Fibroblast of lung (primary cell): ENCODE measurements around the gene PRKAG2. TPM values are rescaled to one million over a fixed set of nuclear protein-coding genes. Genes with fewer than 3 reads are reported as not detected.

Source experiments
- DNase-seq, 2 donors: peaks; one replicate each; pipeline versions ENCODE4 v3.0.0 to v3.0.0-alpha.2; 2010; ENCODE audit warnings: low read depth in 2 of 2
- H2AFZ ChIP-seq: 2 replicates; pipeline ENCODE4 v1.5.1; 2012; ENCODE audit warnings: low read length, control low read depth, inconsistent platforms
- H3K27ac ChIP-seq: 2 replicates; pipeline ENCODE4 v1.5.1; 2011; ENCODE audit warnings: low read length, control low read depth; ENCODE audit not compliant: insufficient read depth
- H3K27me3 ChIP-seq: 2 replicates; pipeline ENCODE4 v1.5.1; 2011; ENCODE audit warnings: mild to moderate bottlenecking, low read length; ENCODE audit not compliant: control insufficient read depth, insufficient read depth
- H3K36me3 ChIP-seq: 2 replicates; pipeline ENCODE4 v1.5.1; 2011; ENCODE audit warnings: low read length; ENCODE audit not compliant: control insufficient read depth, insufficient read depth
- H3K4me1 ChIP-seq: 2 replicates; pipeline ENCODE4 v1.5.1; 2011; ENCODE audit warnings: low read length; ENCODE audit not compliant: control insufficient read depth, insufficient read depth; ENCODE audit errors: extremely low read depth
- H3K4me2 ChIP-seq: 2 replicates; pipeline ENCODE4 v1.5.1; 2011; ENCODE audit warnings: low read length, control low read depth; ENCODE audit not compliant: insufficient read depth; ENCODE audit errors: extremely low read depth
- H3K4me3 ChIP-seq, 4 experiments: fragments of 200-600 bp in 1 of 4; sonication (generic) in 1 of 4; replicated peaks in 1 of 4; 2 replicates each; pipeline ENCODE4 v1.5.1; 2011 to 2016; ENCODE audit warnings: low read length in 4 of 4, low read depth in 3 of 4, mild to moderate bottlenecking in 3 of 4, control low read depth in 2 of 4, inconsistent platforms in 1 of 4, mixed read lengths in 1 of 4; ENCODE audit not compliant: insufficient read depth in 1 of 4; ENCODE audit errors: control extremely low read depth in 1 of 4
- H3K79me2 ChIP-seq: 2 replicates; pipeline ENCODE4 v1.5.1; 2012; ENCODE audit warnings: mild to moderate bottlenecking, low read length, inconsistent platforms; ENCODE audit not compliant: control insufficient read depth, insufficient read depth
- H3K9ac ChIP-seq: 2 replicates; pipeline ENCODE4 v1.5.1; 2011; ENCODE audit warnings: mild to moderate bottlenecking, low read length, control low read depth; ENCODE audit not compliant: insufficient read depth
- H3K9me3 ChIP-seq: 2 replicates; pipeline ENCODE4 v1.5.1; 2012; ENCODE audit warnings: low read depth, low read length; ENCODE audit not compliant: control insufficient read depth, insufficient read depth
- H4K20me1 ChIP-seq: 2 replicates; pipeline ENCODE4 v1.5.1; 2011; ENCODE audit warnings: low read length; ENCODE audit not compliant: control insufficient read depth, insufficient read depth; ENCODE audit errors: extremely low read depth
- CTCF ChIP-seq, 2 donors: IDR thresholded peaks in 1 of 2; conservative IDR thresholded peaks in 1 of 2; 1 replicate in 1 of 2; 2 replicates in 1 of 2; pipeline ENCODE4 v1.5.1; 2011 to 2012; ENCODE audit warnings: low read length in 2 of 2, control low read depth in 1 of 2, inconsistent platforms in 1 of 2, low read depth in 1 of 2, mild to moderate bottlenecking in 1 of 2
- EZH2 ChIP-seq: IDR thresholded peaks from 2 replicates; pipeline ENCODE4 v1.5.1; 2012; ENCODE audit warnings: low read length, control low read depth, mild to moderate bottlenecking; ENCODE audit errors: missing control alignments
- polyA plus RNA-seq, 2 donors: library from polyadenylated mRNA; depleted of rRNA in 1 of 2; stranded (reverse) in 1 of 2; unstranded in 1 of 2; fragments of >200 nt; gene quantifications; 2 replicates each; pipeline ENCODE4 v1.2.1, GENCODE V29; 2011 to 2012; ENCODE audit warnings: missing spikeins in 1 of 2
- total RNA-seq: library from RNA; depleted of rRNA; stranded (reverse); fragments of >200 nt; gene quantifications from 2 replicates; pipeline ENCODE4 v1.2.1, GENCODE V29; 2014

PRKAG2 gene
- total and polyA plus RNA-seq, 2 donors (not counting 1 experiment from before 2014, with no cell fraction given), result 11.9 to 56.7 TPM

DNA sequence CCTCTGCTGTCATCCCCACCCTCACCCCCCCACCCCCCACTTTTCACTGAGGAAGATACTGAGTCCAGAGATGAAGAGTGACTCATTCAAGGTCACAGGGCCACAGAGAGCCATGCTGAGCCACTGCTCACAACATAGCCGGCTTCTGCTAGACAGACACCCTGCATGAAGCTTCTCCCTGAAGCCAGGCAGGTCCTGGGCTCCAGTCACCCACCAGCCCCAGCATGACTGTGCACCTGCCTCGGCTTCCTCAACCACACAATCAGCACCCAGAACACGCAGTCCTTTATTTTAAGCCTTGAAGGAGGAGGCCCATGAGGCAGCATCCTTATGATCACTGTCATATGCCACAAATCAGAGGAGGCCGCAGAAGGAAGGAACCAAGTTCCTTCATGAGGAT, 19.2 kb upstream of the PRKAG2 start:
- no peak overlapping the region for H2AFZ ChIP-seq
- H3K36me3 ChIP-seq, result no peaks in the 10 kb centered on the region
- TF ChIP-seq CTCF (conservative IDR thresholded peaks at IDR 0.05 in 1 of 2, IDR thresholded peaks at IDR 0.05 in 1 of 2; ENCODE audit: low read depth in 1 of 2, low read length in 2 of 2) (no peak), EZH2 (no peak)

DNA sequence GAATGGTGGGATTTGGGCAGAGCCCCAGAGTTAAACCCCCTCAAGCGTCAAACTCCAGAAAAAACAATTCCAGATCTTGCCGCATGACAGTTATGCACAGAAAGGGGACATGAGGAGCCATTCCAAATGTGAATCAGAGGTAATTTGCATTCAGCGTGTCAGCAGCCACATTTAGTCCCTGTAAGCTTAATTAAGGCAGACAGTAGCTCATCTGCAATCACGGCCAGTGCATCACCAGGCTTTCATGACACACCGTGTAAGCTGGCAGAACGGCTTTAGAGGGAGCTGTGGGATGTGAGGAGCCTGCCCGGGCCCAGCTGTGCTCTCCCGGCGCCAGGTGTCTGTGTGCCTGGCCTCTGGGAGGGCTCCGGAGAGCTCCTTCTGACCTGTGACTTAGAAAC, 18.7 kb upstream of the PRKAG2 start:
- Histone ChIP-seq H3K27me3 (peaks cover 6% of the 10 kb centered on the region), H3K36me3 (no peaks in the 10 kb centered on the region), H3K27ac (no peak overlapping the region), H3K9ac (no peak overlapping the region), H3K4me1 (no peaks in the 10 kb centered on the region), H3K9me3 (no peaks in the 10 kb centered on the region), H2AFZ (no peak overlapping the region), H4K20me1 (no peaks in the 10 kb centered on the region), H3K79me2 (no peaks in the 10 kb centered on the region), H3K4me3 (no peak overlapping the region), H3K4me2 (no peak overlapping the region)
- TF ChIP-seq CTCF (conservative IDR thresholded peaks at IDR 0.05 in 1 of 2, IDR thresholded peaks at IDR 0.05 in 1 of 2; ENCODE audit: low read depth in 1 of 2, low read length in 2 of 2) (no peak), EZH2 (no peak)
- no peak for DNase-seq

More for the DNA sequence above, 19.2 kb upstream of the PRKAG2 start:
- no peaks in the 10 kb centered on the region for H4K20me1 ChIP-seq
- no peak for DNase-seq
- H3K79me2 ChIP-seq, result no peaks in the 10 kb centered on the region
- peaks cover 6% of the 10 kb centered on the region for H3K27me3 ChIP-seq
- H3K27ac ChIP-seq, result no peak overlapping the region
- no peaks in the 10 kb centered on the region for H3K4me1 ChIP-seq
- H3K4me2 ChIP-seq, result no peak overlapping the region
- no peak overlapping the region for H3K4me3 ChIP-seq
- H3K9ac ChIP-seq, result no peak overlapping the region
- H3K9me3 ChIP-seq, result no peaks in the 10 kb centered on the region

GRCh38 chr7:151895008-151895630, 18.2 kb upstream of the PRKAG2 start:
- H3K27me3 ChIP-seq, result peaks cover 6% of the 10 kb centered on the region
- no peaks in the 10 kb centered on the region for H3K79me2 ChIP-seq
- no peaks in the 10 kb centered on the region for H4K20me1 ChIP-seq
- no peaks in the 10 kb centered on the region for H3K36me3 ChIP-seq
- no peak for DNase-seq
- H3K9ac ChIP-seq, result no peak overlapping the region
- H3K4me1 ChIP-seq, result no peaks in the 10 kb centered on the region
- no peak overlapping the region for H3K4me3 ChIP-seq
- H3K9me3 ChIP-seq, result no peaks in the 10 kb centered on the region
- no peak overlapping the region for H2AFZ ChIP-seq
- no peak overlapping the region for H3K4me2 ChIP-seq
- TF ChIP-seq EZH2 (no peak), CTCF (conservative IDR thresholded peaks at IDR 0.05 in 1 of 2, IDR thresholded peaks at IDR 0.05 in 1 of 2; ENCODE audit: low read depth in 1 of 2, low read length in 2 of 2) (no peak)
- H3K27ac ChIP-seq, result no peak overlapping the region
